Keratinocyte (primary cell): Measurements from ENCODE around the gene PTPRF. TPM values are rescaled to one million over a fixed set of nuclear protein-coding genes. Genes with fewer than 3 reads are reported as not detected.
A peak's percentile ranks its signal among the peaks of the same experiment; 100 is the strongest.

Experiments used
- DNase-seq: peaks from one replicate; pipeline ENCODE4 v3.0.0-alpha.2; 2011; ENCODE audit warnings: low read depth, missing footprints, low spot score
- FAIRE-seq: peaks from 2 replicates; lab custom pipeline; 2011; peaks lifted over from hg19 to GRCh38; lab: Jason Lieb, UNC
- H2AFZ ChIP-seq: 2 replicates; pipeline ENCODE4 v1.6.0; 2012; ENCODE audit warnings: low read length, control low read depth, inconsistent platforms; ENCODE audit not compliant: control insufficient read depth
- H3K27ac ChIP-seq: 2 replicates; pipeline ENCODE4 v1.5.1; 2011; ENCODE audit warnings: low read length; ENCODE audit not compliant: control insufficient read depth, insufficient read depth
- H3K27me3 ChIP-seq: 3 replicates; pipeline ENCODE4 v1.6.0; 2011; ENCODE audit warnings: low read length; ENCODE audit not compliant: control insufficient read depth, insufficient read depth; ENCODE audit errors: extremely low read depth
- H3K36me3 ChIP-seq, 2 experiments: 2 replicates in 1 of 2; 3 replicates in 1 of 2; pipeline ENCODE4 v1.5.1; 2011; ENCODE audit warnings: low read length in 2 of 2, mild to moderate bottlenecking in 1 of 2; ENCODE audit not compliant: control insufficient read depth in 2 of 2, insufficient read depth in 2 of 2; ENCODE audit errors: extremely low read depth in 1 of 2
- H3K4me1 ChIP-seq: 3 replicates; pipeline ENCODE4 v1.5.1; 2011; ENCODE audit warnings: low read length; ENCODE audit not compliant: control insufficient read depth, insufficient read depth; ENCODE audit errors: extremely low read depth
- H3K4me2 ChIP-seq: 3 replicates; pipeline ENCODE4 v1.6.0; 2011; ENCODE audit warnings: low read depth, low read length; ENCODE audit not compliant: control insufficient read depth, insufficient read depth; ENCODE audit errors: extremely low read depth
- H3K4me3 ChIP-seq, 3 experiments: fragments of 200-600 bp in 1 of 3; sonication (generic) in 1 of 3; 2 replicates in 2 of 3; 3 replicates in 1 of 3; pipeline ENCODE4 v1.5.1; 2011 to 2016; ENCODE audit warnings: low read length in 3 of 3, mild to moderate bottlenecking in 3 of 3, control low read depth in 2 of 3, inconsistent platforms in 1 of 3, low read depth in 1 of 3, mixed read lengths in 1 of 3, mixed run types in 1 of 3, moderate library complexity in 1 of 3; ENCODE audit not compliant: control insufficient read depth in 2 of 3, insufficient read depth in 2 of 3; ENCODE audit errors: extremely low read depth in 1 of 3
- H3K79me2 ChIP-seq: 2 replicates; pipeline ENCODE4 v1.6.0; 2012; ENCODE audit warnings: low read length; ENCODE audit not compliant: control insufficient read depth, insufficient read depth
- H3K9ac ChIP-seq: 3 replicates; pipeline ENCODE4 v1.6.0; 2011; ENCODE audit warnings: low read length; ENCODE audit not compliant: control insufficient read depth, insufficient read depth; ENCODE audit errors: extremely low read depth
- H3K9me1 ChIP-seq: 3 replicates; pipeline ENCODE4 v1.6.0; 2011; ENCODE audit warnings: low read length; ENCODE audit not compliant: control insufficient read depth, insufficient read depth; ENCODE audit errors: extremely low read depth
- H3K9me3 ChIP-seq: 2 replicates; pipeline ENCODE4 v1.5.1; 2012; ENCODE audit warnings: low read depth, low read length; ENCODE audit not compliant: control insufficient read depth
- H4K20me1 ChIP-seq: 3 replicates; pipeline ENCODE4 v1.6.0; 2011; ENCODE audit warnings: low read length; ENCODE audit not compliant: control insufficient read depth, insufficient read depth; ENCODE audit errors: extremely low read depth
- CTCF ChIP-seq, 3 experiments: IDR thresholded peaks in 1 of 3; conservative IDR thresholded peaks in 1 of 3; optimal IDR thresholded peaks in 1 of 3; 2 replicates in 2 of 3; 3 replicates in 1 of 3; pipeline versions ENCODE3 to v1.5.1; 2011; ENCODE audit warnings: low read length in 3 of 3, mild to moderate bottlenecking in 3 of 3, moderate library complexity in 2 of 3, control low read depth in 1 of 3, inconsistent platforms in 1 of 3; ENCODE audit not compliant: insufficient read depth in 2 of 3; ENCODE audit errors: extremely low read depth in 1 of 3
- EZH2 ChIP-seq: IDR thresholded peaks from one replicate; pipeline ENCODE4 v1.6.1; 2012; ENCODE audit warnings: inconsistent platforms, mild to moderate bottlenecking, low read length, moderate library complexity
- dilution Hi-C: fragments of 300-500 bp; cut with MboI; formaldehyde crosslinking; loops from one replicate; pipeline ENCODE4 v1.7.0; 2020; ENCODE audit warnings: low sequenced_read_pairs; ENCODE audit not compliant: extremely low pct_ligation_motif_present
- polyA plus RNA-seq, 5 experiments: library from polyadenylated mRNA; depleted of rRNA in 3 of 5; stranded (reverse) in 3 of 5; stranded (forward) in 1 of 5; unstranded in 1 of 5; fragments of >200 nt; gene quantifications; 1 replicate in 1 of 5; 2 replicates in 3 of 5; 3 replicates in 1 of 5; pipeline versions ENCODE4 v1.2.1 to v1.2.3, GENCODE V29; 2011 to 2012; ENCODE audit warnings: missing spikeins in 2 of 5, low read depth in 1 of 5, low replicate concordance in 1 of 5

Gene PTPRF
- polyA plus RNA-seq, 1 donor (not counting 4 experiments of a cell fraction or from before 2014, with no cell fraction given): 161 TPM

- Histone ChIP-seq H3K36me3 (peaks cover 52 to 54% of the 10 kb centered on the region in 2 experiments), H3K79me2 (peaks cover 94% of the 10 kb centered on the region), H3K9ac (no peak overlapping the region), H3K4me2 (no peak overlapping the region), H3K9me1 (peaks cover 22% of the 10 kb centered on the region), H3K9me3 (no peaks in the 10 kb centered on the region), H3K4me1 (peaks cover 43% of the 10 kb centered on the region), H4K20me1 (peaks cover 10% of the 10 kb centered on the region), H3K4me3 (no peak overlapping the region), H3K27me3 (no peaks in the 10 kb centered on the region), H3K27ac (no peak overlapping the region), H2AFZ (no peak overlapping the region)
- TF ChIP-seq CTCF (optimal IDR thresholded peaks at IDR 0.05 in 1 of 3, IDR thresholded peaks at IDR 0.05 in 1 of 3, conservative IDR thresholded peaks at IDR 0.05 in 1 of 3; ENCODE audit: extremely low read depth in 1 of 3, insufficient read depth in 2 of 3, low read length in 3 of 3) (no peak), EZH2 (no peak)
- DNase-seq (no peak), FAIRE-seq (no peak)
- dilution Hi-C loops: no loop called here
Measured at GRCh38 chr1:43543567-43543966, 12.9 kb downstream of the PTPRF start.

- Histone ChIP-seq H3K4me1 (peaks cover 57% of the 10 kb centered on the region), H3K9me3 (no peaks in the 10 kb centered on the region), H3K79me2 (peaks cover 82% of the 10 kb centered on the region), H4K20me1 (peaks cover 10% of the 10 kb centered on the region), H3K9me1 (peaks cover 22% of the 10 kb centered on the region), H3K27me3 (no peaks in the 10 kb centered on the region), H3K4me3 (no peak overlapping the region), H2AFZ (no peak overlapping the region), H3K9ac (no peak overlapping the region), H3K4me2 (no peak overlapping the region), H3K36me3 (peaks cover 39 to 41% of the 10 kb centered on the region in 2 experiments), H3K27ac (peak overlapping the region; percentile 40)
- TF ChIP-seq CTCF (optimal IDR thresholded peaks at IDR 0.05 in 1 of 3, IDR thresholded peaks at IDR 0.05 in 1 of 3, conservative IDR thresholded peaks at IDR 0.05 in 1 of 3; ENCODE audit: extremely low read depth in 1 of 3, insufficient read depth in 2 of 3, low read length in 3 of 3): no peak
- dilution Hi-C loops: no loop called here
- no peak for FAIRE-seq
- no peak for DNase-seq
Measured at GRCh38 chr1:43545339-43545694, 14.6 kb downstream of the PTPRF start.
